ENCODE measurements around the gene TMEM200A. TPM values are rescaled to one million over a fixed set of nuclear protein-coding genes. Genes with fewer than 3 reads are reported as not detected.

The TMEM200A gene
- total RNA-seq = 1 to 10 TPM in 2 of 4 donors, under 1 TPM in 2; 0.76 to 1.2 (median 0.93) TPM

DNA sequence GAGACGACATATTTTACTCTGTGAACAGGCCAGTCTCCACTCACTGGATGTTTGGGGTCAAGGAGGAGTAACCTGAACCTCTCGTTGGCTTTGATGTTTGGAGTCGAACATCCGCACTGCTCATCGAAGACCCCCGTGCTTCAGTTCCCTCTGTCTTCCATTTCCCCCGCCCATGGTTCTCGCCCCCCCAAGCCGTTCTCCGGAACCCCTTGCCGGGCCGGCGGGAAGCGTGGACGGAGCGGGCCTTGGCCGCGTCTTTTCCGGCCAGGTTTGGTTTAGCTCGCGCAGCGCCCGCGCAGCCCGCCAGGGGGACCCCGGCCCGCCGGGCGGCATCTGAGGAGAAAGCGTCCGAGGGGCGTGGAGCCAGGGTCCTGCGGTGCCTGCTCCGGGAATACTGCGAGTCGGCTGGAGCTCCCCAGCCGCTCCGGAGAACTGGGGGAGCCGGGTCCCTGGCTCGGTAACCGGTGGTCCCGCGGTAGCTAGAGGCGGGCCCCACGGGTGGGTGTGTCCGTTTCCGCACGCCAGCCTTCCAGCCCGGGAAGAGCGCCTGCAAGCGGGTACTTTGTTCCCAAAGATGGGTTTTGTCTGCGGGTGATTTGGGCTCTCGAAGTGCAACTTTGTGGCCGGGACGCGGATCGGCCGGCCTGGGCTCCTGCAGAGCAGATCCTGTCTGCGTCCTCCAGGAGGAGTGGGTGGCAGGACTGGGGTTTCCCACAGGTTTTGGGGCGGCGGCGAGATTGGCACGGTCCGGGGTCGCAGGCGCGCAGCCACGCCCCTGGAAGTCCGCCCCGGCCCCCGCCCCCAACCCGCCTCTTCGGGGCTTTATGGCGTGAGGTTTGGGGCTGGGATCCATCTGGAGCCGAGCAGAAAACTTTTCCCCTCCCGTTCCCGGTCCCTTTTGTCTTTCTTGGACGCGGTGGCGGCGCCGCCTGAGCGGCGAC, at the start of gene TMEM200A:
TSS of gene TMEM200A (plus strand) at position 852 of the 941 bp plus-strand sequence. CDS start 74,406 bp downstream, outside the sequence.
- DNase-seq (ENCODE audit: low spot score in 2 of 2) = peak; percentile 80 to 81
- H3K4me3 ChIP-seq = peak within 1 kb of the TSS; percentile 80
- no peaks in the 10 kb centered on the region for H3K36me3 ChIP-seq
- H3K27me3 ChIP-seq = peaks cover 21% of the 10 kb centered on the region
- no peaks in the 10 kb centered on the region for H3K9me3 ChIP-seq
- TF ChIP-seq POLR2AphosphoS5 (IDR thresholded peaks at IDR 0.05) = no peak
- no peak for TF ChIP-seq POLR2A (IDR thresholded peaks at IDR 0.05)
- no peak for TF ChIP-seq EP300 (IDR thresholded peaks at IDR 0.05)
- peak; percentile 11 to 77 for TF ChIP-seq CTCF (IDR thresholded peaks at IDR 0.05)
- WGBS = 3% methylated on average over 22 of the region's 84 CpGs
- H3K4me1 ChIP-seq = peaks cover 27% of the 10 kb centered on the region
- H3K27ac ChIP-seq = peak within 1 kb of the TSS; percentile 71

DNA sequence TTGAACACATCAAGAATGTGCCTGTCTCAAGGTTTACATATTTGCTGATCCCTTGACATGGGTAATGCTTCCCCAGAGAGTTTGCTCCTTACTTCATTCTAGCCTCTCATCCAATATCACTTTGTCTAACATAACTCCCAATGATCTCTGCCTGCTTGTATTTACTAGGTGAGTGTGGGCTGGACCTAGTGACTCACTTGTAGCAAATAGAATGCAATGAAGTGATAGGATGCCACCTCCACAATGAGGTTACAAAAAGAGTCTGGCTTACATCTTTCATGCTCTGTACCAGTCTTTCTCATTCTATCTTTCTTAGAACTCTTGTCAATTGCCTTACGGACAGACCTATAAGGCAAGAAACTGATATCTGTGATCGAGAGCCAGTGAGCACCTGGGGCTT, 44.9 kb upstream of the TMEM200A start:
- no peaks in the 10 kb centered on the region for H3K9me3 ChIP-seq
- no peaks in the 10 kb centered on the region for H3K36me3 ChIP-seq
- H3K4me1 ChIP-seq = no peaks in the 10 kb centered on the region
- H3K4me3 ChIP-seq = no peak overlapping the region
- no peak for TF ChIP-seq CTCF (IDR thresholded peaks at IDR 0.05)
- TF ChIP-seq POLR2AphosphoS5 (IDR thresholded peaks at IDR 0.05) = no peak
- TF ChIP-seq EP300 (IDR thresholded peaks at IDR 0.05) = no peak
- no peak for TF ChIP-seq POLR2A (IDR thresholded peaks at IDR 0.05)
- DNase-seq (ENCODE audit: low spot score in 2 of 2) = no peak
- 100% methylated on average over 2 of the region's 2 CpGs for WGBS
- H3K27me3 ChIP-seq = no peaks in the 10 kb centered on the region
- no peak overlapping the region for H3K27ac ChIP-seq

DNA sequence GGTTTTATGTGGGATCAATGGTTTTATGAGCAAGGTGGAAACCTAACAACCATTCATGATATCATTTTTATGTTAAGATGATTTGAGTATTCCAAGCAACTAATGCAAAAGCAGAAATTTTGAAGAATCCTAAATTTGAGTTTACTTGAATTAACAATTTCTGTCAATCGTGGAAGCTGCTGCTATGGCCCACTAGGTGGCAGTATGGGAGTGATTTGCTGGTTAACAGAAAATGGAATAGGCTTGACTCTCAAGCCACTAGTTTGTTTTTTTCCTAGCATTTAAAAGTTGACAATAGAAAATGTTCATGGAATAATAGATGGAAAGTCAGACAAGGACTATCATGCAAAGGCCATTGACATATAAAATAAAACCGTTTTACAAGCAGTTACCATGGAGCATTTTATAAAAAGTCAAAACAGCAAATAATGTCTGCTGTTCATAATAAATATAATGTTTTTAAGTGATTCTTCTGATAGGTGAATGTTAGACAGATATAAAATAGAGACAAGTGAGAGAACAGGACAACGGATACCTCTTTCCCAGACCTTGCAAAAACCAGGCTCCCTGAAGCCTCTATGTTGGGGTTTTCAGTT, 43.0 kb upstream of the TMEM200A start:
- 9% methylated on average over 3 of the region's 3 CpGs for WGBS
- no peaks in the 10 kb centered on the region for H3K4me1 ChIP-seq
- DNase-seq (ENCODE audit: low spot score in 2 of 2) = no peak
- H3K9me3 ChIP-seq = no peaks in the 10 kb centered on the region
- no peaks in the 10 kb centered on the region for H3K36me3 ChIP-seq
- H3K27ac ChIP-seq = no peak overlapping the region
- H3K4me3 ChIP-seq = no peak overlapping the region
- TF ChIP-seq CTCF (IDR thresholded peaks at IDR 0.05) (peak; percentile 68 to 84), POLR2AphosphoS5 (IDR thresholded peaks at IDR 0.05) (no peak), POLR2A (IDR thresholded peaks at IDR 0.05) (no peak)
- H3K27me3 ChIP-seq = no peaks in the 10 kb centered on the region

DNA sequence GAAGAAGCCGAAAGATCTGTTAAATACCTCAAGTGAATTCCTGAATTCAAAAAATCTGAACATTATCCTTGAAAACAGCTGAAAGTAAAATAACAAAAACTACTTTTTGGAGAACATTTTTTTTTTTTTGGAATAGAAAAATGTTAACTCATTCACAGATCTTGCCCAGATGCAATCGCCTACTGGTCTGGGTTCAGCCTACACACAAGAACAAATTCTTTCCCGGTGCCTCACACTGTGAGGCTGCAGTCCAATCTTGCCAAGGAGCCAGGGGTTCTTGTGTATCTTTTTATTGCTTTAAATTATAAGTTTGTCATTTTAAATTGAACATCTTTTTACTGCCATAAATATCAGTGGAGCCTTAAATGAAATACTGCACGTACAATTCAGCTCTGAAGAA, 41.2 kb upstream of the TMEM200A start:
- H3K4me1 ChIP-seq = no peaks in the 10 kb centered on the region
- H3K9me3 ChIP-seq = no peaks in the 10 kb centered on the region
- H3K36me3 ChIP-seq = no peaks in the 10 kb centered on the region
- TF ChIP-seq CTCF (IDR thresholded peaks at IDR 0.05) = no peak
- TF ChIP-seq EP300 (IDR thresholded peaks at IDR 0.05) = no peak
- no peak for TF ChIP-seq POLR2A (IDR thresholded peaks at IDR 0.05)
- no peak for TF ChIP-seq POLR2AphosphoS5 (IDR thresholded peaks at IDR 0.05)
- H3K27me3 ChIP-seq = no peaks in the 10 kb centered on the region
- WGBS = 51% methylated on average over 4 of the region's 4 CpGs
- no peak overlapping the region for H3K4me3 ChIP-seq
- no peak for DNase-seq (ENCODE audit: low spot score in 2 of 2)
- H3K27ac ChIP-seq = no peak overlapping the region

DNA sequence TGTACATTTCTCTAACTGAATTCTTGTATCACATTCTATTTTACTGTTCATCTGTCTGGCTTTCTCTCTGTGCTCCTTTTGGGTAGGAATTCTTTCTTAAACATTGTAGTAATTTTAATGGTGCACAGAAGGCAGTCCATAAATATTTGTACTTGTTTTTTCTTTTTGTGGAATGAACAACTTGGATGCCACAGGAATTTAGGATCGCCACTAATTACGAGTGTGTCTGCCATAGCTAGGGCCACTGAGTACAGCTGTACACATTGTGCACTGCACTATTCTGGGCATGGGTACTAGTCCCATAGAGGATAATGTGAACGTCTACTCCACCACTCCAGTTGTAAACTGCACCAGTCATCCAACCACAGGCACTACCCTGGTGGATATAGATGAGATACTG, 39.3 kb upstream of the TMEM200A start:
- no peaks in the 10 kb centered on the region for H3K4me1 ChIP-seq
- no peak overlapping the region for H3K4me3 ChIP-seq
- no peaks in the 10 kb centered on the region for H3K27me3 ChIP-seq
- no peaks in the 10 kb centered on the region for H3K9me3 ChIP-seq
- no peak for TF ChIP-seq POLR2A (IDR thresholded peaks at IDR 0.05)
- no peak for TF ChIP-seq CTCF (IDR thresholded peaks at IDR 0.05)
- TF ChIP-seq EP300 (IDR thresholded peaks at IDR 0.05) = no peak
- no peak for TF ChIP-seq POLR2AphosphoS5 (IDR thresholded peaks at IDR 0.05)
- DNase-seq (ENCODE audit: low spot score in 2 of 2) = no peak
- H3K27ac ChIP-seq = no peak overlapping the region
- H3K36me3 ChIP-seq = no peaks in the 10 kb centered on the region
- 86% methylated on average over 3 of the region's 3 CpGs for WGBS
